Heart left ventricle (tissue), 16 donors: ENCODE results near the gene LPCAT1. TPM values are rescaled to one million over a fixed set of nuclear protein-coding genes. Genes with fewer than 3 reads are reported as not detected.

ENCODE experiments used
- ATAC-seq, 4 donors: fragments of 200-7000 bp; cut with Tn5 transposase; one replicate each; pipeline ENCODE4 v1.9.1; 2020 to 2022; ENCODE audit warnings: moderate library complexity in 4 of 4, mild to moderate bottlenecking in 3 of 4, moderate number of reproducible peaks in 1 of 4
- DNase-seq, 5 donors: peaks; one replicate each; pipeline ENCODE4 v3.0.0-alpha.2; 2020
- H3K27ac ChIP-seq, 12 donors: fragments of 200-600 bp; sonication (generic) in 4 of 12; one replicate each; pipeline versions ENCODE4 v1.5.0 to v1.8.0; 2016 to 2022; ENCODE audit warnings: mild to moderate bottlenecking in 2 of 12
- H3K27me3 ChIP-seq, 9 donors: fragments of 200-600 bp; sonication (generic) in 2 of 9; one replicate each; pipeline versions ENCODE4 v1.5.1 to v1.8.0; 2016 to 2022; ENCODE audit warnings: mild to moderate bottlenecking in 3 of 9
- H3K36me3 ChIP-seq, 9 donors: fragments of 200-600 bp; sonication (generic) in 2 of 9; one replicate each; pipeline versions ENCODE4 v1.5.0 to v1.8.0; 2018 to 2022; ENCODE audit warnings: mild to moderate bottlenecking in 2 of 9
- H3K4me1 ChIP-seq, 12 donors: fragments of 200-600 bp; sonication (generic) in 4 of 12; one replicate each; pipeline versions ENCODE4 v1.5.0 to v1.8.0; 2016 to 2022; ENCODE audit warnings: mild to moderate bottlenecking in 3 of 12
- H3K4me3 ChIP-seq, 12 donors: fragments of 200-600 bp; sonication (generic) in 4 of 12; one replicate each; pipeline versions ENCODE4 v1.5.0 to v1.8.0; 2017 to 2022; ENCODE audit warnings: mild to moderate bottlenecking in 9 of 12, moderate library complexity in 4 of 12
- H3K9me3 ChIP-seq, 12 donors: fragments of 200-600 bp; sonication (generic) in 4 of 12; one replicate each; pipeline versions ENCODE4 v1.5.0 to v1.8.0; 2016 to 2022; ENCODE audit warnings: mild to moderate bottlenecking in 1 of 12
- CTCF ChIP-seq, 12 donors: fragments of 200-600 bp; sonication (generic) in 4 of 12; IDR thresholded peaks; one replicate each; pipeline versions ENCODE4 v1.5.0 to v1.8.0; 2018 to 2022; ENCODE audit warnings: antibody characterized with exemption in 12 of 12, mild to moderate bottlenecking in 5 of 12
- POLR2A ChIP-seq, 2 donors: fragments of 450-650 bp; IDR thresholded peaks; one replicate each; pipeline ENCODE4 v1.6.1; 2017; ENCODE audit warnings: antibody characterized with exemption in 2 of 2, mild to moderate bottlenecking in 2 of 2, moderate library complexity in 2 of 2
- WGBS, 4 donors: extraction: QIAGEN DNeasy Blood & Tissue Kit in 2 of 4; methylation state at CpG; one replicate each; pipeline versions ENCODE4 v1.1.5 to v1.1.7; 2013 to 2018; 5-methylcytosine and 5-hydroxymethylcytosine counted together
- intact Hi-C, 10 donors: fragments of 100-400 bp; cut with DNase I; formaldehyde crosslinking; loops; one replicate each; pipeline versions ENCODE4 v1.11.1 to v1.14.2; 2022
- polyA plus RNA-seq, 2 donors: library from polyadenylated mRNA; stranded (reverse); fragments of 200-250 nt; gene quantifications; one replicate each; pipeline ENCODE4 v1.2.3, GENCODE V29; 2013
- total RNA-seq, 9 donors: library from RNA; depleted of rRNA in 2 of 9; stranded (reverse); fragments of >200 nt in 2 of 9; fragmentation: NEBNext Ultra II Directional in 3 of 9; extraction: Animal tissue kit (Norgen Biotek cat#: 25700) in 3 of 9; gene quantifications; one replicate each; pipeline versions ENCODE4 v1.1.0 to v1.2.4, GENCODE V29; 2016 to 2023
- donor health status: ischemic (EF 13 %, LVEDD 7.1; RV severe dilation, severe dysfunction).
- donor health status: healthy with polysubstance abuse.
- donor health status: DM: no; HTN: yes; CAD: no.
- donor health status: DM: no; HTN: no; CAD: no.
- donor health status: ischemic (EF 25% LVEDD 6.9; RV normal size, moderate dysfunction).
- donor health status: ischemic (EF 25% LVEDD 5.7; RV mildly dilated, moderate dysfunction).
- donor health status: healthy.
- donor health status: DM: yes; HTN: yes; CAD: no.
- donor health status: ischemic (EF 35%, LVEDD 5.7; RV mildly dilated, moderate dysfunction).
- donor health status: nonischemic (EF 11% LVEDD 7.7; RV severe dilation, severe dysfunction).
- donor health status: DM: yes; HTN: yes; CAD: no.
- donor health status: PGD.
- donor health status: ischemic (EF 29% LVEDD 5.4; RV normal size, mild dysfunction).
- donor health status: nonischemic (EF 23%, LVEDD 6.1; RV moderate dilation, normal function).

Gene LPCAT1
- total and polyA plus RNA-seq, 11 donors: 8.2 to 30.6 (median 9.9) TPM

DNA sequence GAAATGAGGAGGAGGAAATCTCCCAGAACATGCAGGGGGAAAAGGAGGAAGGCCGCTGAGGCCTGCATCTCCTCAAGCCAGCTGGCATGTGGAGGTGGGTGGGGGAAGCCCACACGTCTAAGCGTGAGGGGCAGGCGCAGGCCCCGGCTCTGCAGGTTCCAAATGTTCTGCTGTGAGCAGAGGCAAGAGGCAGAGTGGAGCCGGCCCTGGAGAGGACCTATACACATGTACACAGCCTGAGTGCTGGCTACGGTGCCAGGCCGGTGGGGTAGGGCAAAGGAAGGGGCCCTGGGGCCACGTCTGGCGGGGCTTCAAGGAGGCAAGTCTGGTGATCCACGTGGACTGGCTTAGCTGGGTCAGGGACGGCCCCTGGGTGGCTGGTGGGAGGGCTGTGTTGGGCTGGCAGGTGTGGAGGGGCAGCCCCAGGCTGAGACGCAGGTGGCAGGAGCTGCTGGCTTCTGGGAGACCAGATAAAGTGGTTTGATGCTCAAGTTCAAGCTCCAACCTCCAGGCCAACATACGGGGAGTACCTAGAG is 26.4 kb downstream of the LPCAT1 start:
- Histone ChIP-seq H3K9me3 (no peaks in the 10 kb centered on the region), H3K4me3 (no peak overlapping the region), H3K36me3 (peaks cover 0 to 40% (median 11%) of the 10 kb centered on the region in 9 donors), H3K27ac (no peak overlapping the region), H3K4me1 (peaks cover 0 to 56% (median 14%) of the 10 kb centered on the region in 12 donors), H3K27me3 (no peaks in the 10 kb centered on the region)
- DNase-seq (no peak), ATAC-seq (no peak)
- TF ChIP-seq POLR2A (IDR thresholded peaks at IDR 0.05): no peak
- no peak for TF ChIP-seq CTCF (IDR thresholded peaks at IDR 0.05)
- WGBS, 4 donors: 76 to 89% (median 78%) methylated on average over 14 of the region's 14 CpGs
- intact Hi-C loops: loop anchor here in 2 of 10 donors (10.0 kb wide), 2 partner anchors 57 to 137 kb away; no protein-coding TSS in a partner anchor

DNA sequence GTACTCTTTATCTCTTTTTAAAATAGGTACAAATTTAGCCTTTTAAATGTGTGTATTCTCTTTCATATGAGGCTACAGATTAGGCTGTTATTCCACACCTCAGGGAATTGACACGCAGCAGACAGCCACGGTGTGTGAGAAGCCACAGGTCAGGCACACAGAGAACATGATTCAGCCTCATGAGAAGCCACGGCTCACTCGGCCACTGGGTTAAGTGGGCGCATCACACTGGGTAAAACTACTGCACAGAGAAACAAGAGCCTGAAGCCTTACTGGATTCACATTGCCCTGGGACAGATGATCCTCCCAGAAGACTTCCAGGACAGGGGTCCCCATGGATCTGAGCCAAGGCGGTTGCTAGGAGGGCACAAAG is 28.2 kb downstream of the LPCAT1 start:
- ATAC-seq (no peak), DNase-seq (no peak)
- Histone ChIP-seq H3K4me1 (peaks cover 0 to 47% (median 7%) of the 10 kb centered on the region in 12 donors), H3K36me3 (peaks cover 0 to 46% (median 21%) of the 10 kb centered on the region in 9 donors), H3K27ac (peak overlapping the region in 1 of 12 donors; percentile 64), H3K9me3 (no peaks in the 10 kb centered on the region), H3K27me3 (no peaks in the 10 kb centered on the region), H3K4me3 (no peak overlapping the region)
- TF ChIP-seq POLR2A (IDR thresholded peaks at IDR 0.05): no peak
- 76 to 84% (median 81%) methylated on average over 5 to 6 of the region's 6 CpGs for WGBS, 4 donors
- intact Hi-C loops: loop anchor here in 2 of 10 donors (10.0 kb wide), 2 partner anchors 59 to 139 kb away; no protein-coding TSS in a partner anchor

DNA sequence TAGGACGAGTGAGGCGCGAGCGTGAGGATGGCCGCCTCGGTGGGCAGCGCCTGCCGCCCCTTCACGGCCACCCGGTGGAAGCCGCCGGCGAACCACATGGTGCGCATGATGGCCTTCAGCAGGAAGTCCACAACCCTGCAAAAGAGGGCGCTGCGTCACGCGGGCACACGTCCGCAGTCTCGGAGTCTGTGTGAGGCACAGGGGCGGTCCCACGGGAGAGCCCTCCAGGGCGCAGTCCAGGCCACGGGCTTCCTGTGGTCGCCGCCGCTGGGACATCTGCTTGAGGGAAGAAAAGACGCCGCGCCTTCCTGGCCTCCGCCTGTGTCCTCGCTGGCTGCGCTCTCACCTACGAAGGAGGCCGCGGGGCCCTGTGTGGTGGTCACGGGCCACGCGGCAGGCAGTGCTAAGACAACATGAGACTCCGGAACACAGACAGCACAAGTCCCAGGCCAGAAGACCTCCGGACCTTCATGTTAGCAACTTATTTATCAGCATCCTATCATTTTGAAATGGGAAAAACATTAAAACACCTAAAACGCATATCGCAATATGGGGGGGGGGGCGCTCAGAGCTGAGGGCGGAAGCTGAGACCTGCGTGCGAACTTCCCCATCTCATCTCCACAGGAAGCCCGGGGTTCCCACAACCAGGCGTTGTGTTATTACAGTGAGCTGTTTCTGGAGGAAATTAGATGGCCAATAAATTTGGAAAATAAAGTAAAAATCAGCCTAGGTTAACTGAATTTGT is 28.8 kb downstream of the LPCAT1 start:
- Histone ChIP-seq H3K27ac (peak overlapping the region in 1 of 12 donors; percentile 64), H3K9me3 (no peaks in the 10 kb centered on the region), H3K4me1 (peaks cover 0 to 47% (median 2%) of the 10 kb centered on the region in 12 donors), H3K36me3 (peaks cover 0 to 48% (median 24%) of the 10 kb centered on the region in 9 donors), H3K27me3 (no peaks in the 10 kb centered on the region), H3K4me3 (no peak overlapping the region)
- intact Hi-C loops: loop anchor here in 2 of 10 donors (10.0 kb wide), 2 partner anchors 60 to 140 kb away; no protein-coding TSS in a partner anchor
- WGBS, 4 donors: 86 to 98% (median 91%) methylated on average over 50 of the region's 50 CpGs
- no peak for TF ChIP-seq POLR2A (IDR thresholded peaks at IDR 0.05)
- no peak for TF ChIP-seq CTCF (IDR thresholded peaks at IDR 0.05)
- ATAC-seq: peak in 2 of 4 donors; percentile 45 to 46
- DNase-seq: peak in 2 of 5 donors; percentile 45 to 79

DNA sequence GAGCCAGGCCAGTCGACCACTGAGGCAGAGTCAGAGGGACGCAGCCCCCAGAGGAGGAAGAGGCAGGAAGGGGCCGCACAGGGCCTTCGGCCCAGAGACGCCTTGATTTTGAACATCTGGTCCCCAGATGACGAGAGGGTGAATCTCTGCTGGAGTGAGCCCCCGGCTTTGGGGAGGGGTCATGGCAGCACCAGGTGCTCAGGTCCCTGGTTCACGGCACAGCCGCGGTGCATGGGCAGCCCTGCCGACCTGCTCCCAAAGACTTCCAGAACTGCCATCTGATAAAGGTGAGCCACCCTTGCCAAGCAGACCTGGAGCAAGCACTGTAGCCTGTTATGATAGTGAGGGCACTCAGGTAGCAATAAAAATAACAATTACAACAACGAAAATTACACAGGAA is 29.8 kb downstream of the LPCAT1 start:
- DNase-seq (no peak), ATAC-seq (no peak)
- Histone ChIP-seq H3K4me1 (peaks cover 0 to 55% (median 0%) of the 10 kb centered on the region in 12 donors), H3K27ac (no peak overlapping the region), H3K36me3 (peaks cover 0 to 55% (median 33%) of the 10 kb centered on the region in 9 donors), H3K9me3 (no peaks in the 10 kb centered on the region), H3K27me3 (no peaks in the 10 kb centered on the region), H3K4me3 (no peak overlapping the region)
- WGBS, 4 donors: 81 to 91% (median 85%) methylated on average over 10 to 12 of the region's 12 CpGs
- intact Hi-C loops: loop anchor here in 2 of 10 donors (10.0 kb wide), 2 partner anchors 61 to 141 kb away; no protein-coding TSS in a partner anchor
- TF ChIP-seq CTCF (IDR thresholded peaks at IDR 0.05): no peak
- TF ChIP-seq POLR2A (IDR thresholded peaks at IDR 0.05): no peak
